Activated T-cell treated with anti-CD3 and anti-CD28 coated beads for 1 hour (primary cell): ENCODE measurements around the gene CDX1.

Experiments used
- DNase-seq: peaks from one replicate; pipeline ENCODE4 v3.0.0-alpha.2; 2020; ENCODE audit warnings: low read depth

The CDX1 gene

GRCh38 chr5:150184006-150184405 is 17.4 kb downstream of the CDX1 start:
- no peak for DNase-seq

- DNase-seq: no peak
Measured at GRCh38 chr5:150184990-150185912, 18.7 kb downstream of the CDX1 start.

GRCh38 chr5:150186137-150186536 is 19.6 kb downstream of the CDX1 start:
- DNase-seq: no peak

GRCh38 chr5:150186897-150187296 is 20.3 kb downstream of the CDX1 start:
- no peak for DNase-seq

- no peak for DNase-seq
Measured at GRCh38 chr5:150188146-150188842, 21.7 kb downstream of the CDX1 start.

- DNase-seq: no peak
Measured at GRCh38 chr5:150189326-150189725, 22.7 kb downstream of the CDX1 start.

- DNase-seq: no peak
Measured at GRCh38 chr5:150189728-150190502, 23.3 kb downstream of the CDX1 start, which contains the start of gene SLC6A7. Gene SLC6A7, plus strand, starts transcription at chr5:150190062. Its CDS starts 266 bp downstream, at chr5:150190328.

GRCh38 chr5:150190503-150190979 is 24.0 kb downstream of the CDX1 start:
- DNase-seq: no peak

- no peak for DNase-seq
Measured at GRCh38 chr5:150190987-150191386, 24.4 kb downstream of the CDX1 start.

- DNase-seq: no peak
Measured at GRCh38 chr5:150192462-150192861, 25.9 kb downstream of the CDX1 start.

GRCh38 chr5:150195736-150196485 is 29.3 kb downstream of the CDX1 start:
- DNase-seq: no peak

GRCh38 chr5:150196514-150196913 is 29.9 kb downstream of the CDX1 start:
- DNase-seq: no peak

- DNase-seq: no peak
Measured at GRCh38 chr5:150196986-150197385, 30.4 kb downstream of the CDX1 start.

GRCh38 chr5:150197476-150197875 is 30.9 kb downstream of the CDX1 start:
- DNase-seq: no peak

- no peak for DNase-seq
Measured at GRCh38 chr5:150202501-150202900, 35.9 kb downstream of the CDX1 start.

- no peak for DNase-seq
Measured at GRCh38 chr5:150203832-150204589, 37.4 kb downstream of the CDX1 start.

- no peak for DNase-seq
Measured at GRCh38 chr5:150204590-150204960, 38.0 kb downstream of the CDX1 start.

- DNase-seq: no peak
Measured at GRCh38 chr5:150206098-150206778, 39.7 kb downstream of the CDX1 start.

GRCh38 chr5:150206779-150207115 is 40.2 kb downstream of the CDX1 start:
- no peak for DNase-seq
